Stomach (tissue), 9 donors: Measurements from ENCODE around the gene HEBP2. TPM values are rescaled to one million over a fixed set of nuclear protein-coding genes. Genes with fewer than 3 reads are reported as not detected.

ENCODE experiments used
- DNase-seq, 2 donors: peaks; one replicate each; pipeline versions ENCODE4 v3.0.0 to v3.0.0-alpha.2; 2013 to 2019
- H3K27ac ChIP-seq, 5 donors: fragments of 200-600 bp in 4 of 5; sonication (generic) in 4 of 5; one replicate each; pipeline ENCODE4 v1.5.1; 2013 to 2019; ENCODE audit warnings: mild to moderate bottlenecking in 1 of 5, moderate library complexity in 1 of 5
- H3K27me3 ChIP-seq, 3 donors: fragments of 200-600 bp; sonication (generic); one replicate each; pipeline ENCODE4 v1.5.1; 2017 to 2019; ENCODE audit warnings: mixed run types in 1 of 3
- H3K36me3 ChIP-seq, 4 donors: fragments of 200-600 bp; sonication (generic); 1 replicate in 3 of 4; 2 replicates in 1 of 4; pipeline ENCODE4 v1.5.1; 2016 to 2019
- H3K4me1 ChIP-seq, 4 donors: fragments of 200-600 bp; sonication (generic); one replicate each; pipeline ENCODE4 v1.5.1; 2016 to 2019
- H3K4me3 ChIP-seq, 4 donors: fragments of 200-600 bp; sonication (generic) in 3 of 4; one replicate each; pipeline ENCODE4 v1.5.1; 2016 to 2019; ENCODE audit warnings: mild to moderate bottlenecking in 1 of 4
- H3K9me3 ChIP-seq, 4 donors: fragments of 200-600 bp; sonication (generic); one replicate each; pipeline ENCODE4 v1.5.1; 2016 to 2019
- EP300 ChIP-seq: sonication (generic); formaldehyde crosslinking; IDR thresholded peaks from one replicate; pipeline ENCODE4 v1.6.1; 2017; ENCODE audit warnings: antibody characterized with exemption
- POLR2A ChIP-seq, 4 donors: fragments of 450-650 bp; IDR thresholded peaks; one replicate each; pipeline ENCODE4 v1.6.1; 2016; ENCODE audit warnings: antibody characterized with exemption in 4 of 4, control low read depth in 2 of 4, mild to moderate bottlenecking in 1 of 4, moderate library complexity in 1 of 4
- POLR2AphosphoS5 ChIP-seq, 3 donors: sonication (generic); formaldehyde crosslinking; IDR thresholded peaks; one replicate each; pipeline ENCODE4 v1.6.1; 2016; ENCODE audit warnings: antibody characterized with exemption in 3 of 3
- WGBS, 5 donors: extraction: QIAGEN DNeasy Blood & Tissue Kit in 3 of 5; methylation state at CpG; one replicate each; pipeline versions ENCODE4 v1.1.5 to v1.1.7; 2013 to 2018; 5-methylcytosine and 5-hydroxymethylcytosine counted together
- intact Hi-C: fragments of 100-400 bp; cut with DNase I; formaldehyde crosslinking; loops from one replicate; pipeline ENCODE4 v1.15.1; 2023; ENCODE audit warnings: low total_unique reads
- polyA plus RNA-seq, 3 donors: library from polyadenylated mRNA; stranded (reverse); fragments of 200-250 nt; gene quantifications; one replicate each; pipeline ENCODE4 v1.2.3, GENCODE V29; 2013
- total RNA-seq, 5 donors: library from RNA; depleted of rRNA; stranded (reverse); fragments of >200 nt; gene quantifications; one replicate each; pipeline versions ENCODE4 v1.1.0 to v1.2.3, GENCODE V29; 2014 to 2016
- TF ChIP-seq, protein P1 (sequence below), 7 experiments: fragments of 450-650 bp in 4 of 7; fragments of 200-600 bp in 3 of 7; sonication (generic) in 3 of 7; IDR thresholded peaks; one replicate each; pipeline ENCODE4 v1.5.1; 2016 to 2019; ENCODE audit warnings: antibody characterized with exemption in 7 of 7, control low read depth in 2 of 7, mild to moderate bottlenecking in 1 of 7
- donor health status: healthy with polysubstance abuse.
- donor health status: Bipolar disorder and iron deficiency.
- donor health status: healthy.

The HEBP2 gene
- total and polyA plus RNA-seq, 8 donors = 9.9 to 351 (median 48.4) TPM

DNA sequence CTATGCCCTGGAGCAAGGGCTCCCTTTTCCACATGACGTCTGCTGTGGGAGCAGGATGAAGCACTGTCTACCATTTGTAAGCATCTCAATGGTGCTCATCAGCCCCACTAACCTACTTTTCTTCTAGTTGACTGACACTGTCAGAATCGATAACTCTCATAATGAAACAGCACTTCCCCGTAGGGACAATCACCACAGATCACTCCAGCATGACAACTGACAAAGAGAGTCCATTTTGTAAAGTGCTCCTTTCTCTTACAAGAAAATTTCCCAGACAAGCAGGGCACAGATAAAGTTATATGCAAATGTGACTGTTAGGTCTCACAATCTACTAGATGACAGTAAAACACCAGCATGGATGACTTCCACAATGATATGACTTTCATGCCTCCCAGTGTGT, 46.4 kb downstream of the HEBP2 start:
- Histone ChIP-seq H3K9me3 (no peaks in the 10 kb centered on the region), H3K27me3 (no peaks in the 10 kb centered on the region), H3K36me3 (no peaks in the 10 kb centered on the region), H3K4me1 (peaks cover 0 to 11% (median 8%) of the 10 kb centered on the region in 4 donors), H3K27ac (no peak overlapping the region), H3K4me3 (no peak overlapping the region)
- 78 to 85% (median 80%) methylated on average over 3 of the region's 3 CpGs for WGBS, 5 donors
- TF ChIP-seq EP300 = no peak
- TF ChIP-seq POLR2AphosphoS5 (IDR thresholded peaks at IDR 0.05) = no peak
- TF ChIP-seq POLR2A (IDR thresholded peaks at IDR 0.05) = no peak
- TF ChIP-seq, protein P1, sequence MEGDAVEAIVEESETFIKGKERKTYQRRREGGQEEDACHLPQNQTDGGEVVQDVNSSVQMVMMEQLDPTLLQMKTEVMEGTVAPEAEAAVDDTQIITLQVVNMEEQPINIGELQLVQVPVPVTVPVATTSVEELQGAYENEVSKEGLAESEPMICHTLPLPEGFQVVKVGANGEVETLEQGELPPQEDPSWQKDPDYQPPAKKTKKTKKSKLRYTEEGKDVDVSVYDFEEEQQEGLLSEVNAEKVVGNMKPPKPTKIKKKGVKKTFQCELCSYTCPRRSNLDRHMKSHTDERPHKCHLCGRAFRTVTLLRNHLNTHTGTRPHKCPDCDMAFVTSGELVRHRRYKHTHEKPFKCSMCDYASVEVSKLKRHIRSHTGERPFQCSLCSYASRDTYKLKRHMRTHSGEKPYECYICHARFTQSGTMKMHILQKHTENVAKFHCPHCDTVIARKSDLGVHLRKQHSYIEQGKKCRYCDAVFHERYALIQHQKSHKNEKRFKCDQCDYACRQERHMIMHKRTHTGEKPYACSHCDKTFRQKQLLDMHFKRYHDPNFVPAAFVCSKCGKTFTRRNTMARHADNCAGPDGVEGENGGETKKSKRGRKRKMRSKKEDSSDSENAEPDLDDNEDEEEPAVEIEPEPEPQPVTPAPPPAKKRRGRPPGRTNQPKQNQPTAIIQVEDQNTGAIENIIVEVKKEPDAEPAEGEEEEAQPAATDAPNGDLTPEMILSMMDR (IDR thresholded peaks at IDR 0.05) = no peak
- intact Hi-C loops = no loop called here
- DNase-seq = no peak

DNA sequence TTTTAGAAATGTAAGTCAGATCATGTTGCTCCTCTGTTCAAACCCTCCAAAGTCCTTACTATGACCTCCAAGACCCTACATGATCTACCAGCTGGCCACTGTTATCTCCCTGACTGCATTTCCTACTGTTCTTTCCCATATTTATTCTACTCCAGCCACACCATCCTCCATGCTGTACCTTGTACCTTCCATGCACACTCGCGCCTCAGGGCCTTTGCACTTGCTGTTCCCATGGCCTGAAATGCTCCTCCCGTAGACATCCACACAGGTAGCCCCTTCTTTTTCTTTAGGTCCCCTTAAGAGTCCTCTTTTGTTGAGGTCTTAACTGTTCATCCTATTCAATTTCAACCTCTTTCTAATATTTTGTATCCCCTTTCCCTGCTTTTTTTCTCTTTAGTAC, 47.0 kb downstream of the HEBP2 start:
- WGBS, 5 donors = 93 to 99% (median 98%) methylated on average over 3 of the region's 3 CpGs

DNA sequence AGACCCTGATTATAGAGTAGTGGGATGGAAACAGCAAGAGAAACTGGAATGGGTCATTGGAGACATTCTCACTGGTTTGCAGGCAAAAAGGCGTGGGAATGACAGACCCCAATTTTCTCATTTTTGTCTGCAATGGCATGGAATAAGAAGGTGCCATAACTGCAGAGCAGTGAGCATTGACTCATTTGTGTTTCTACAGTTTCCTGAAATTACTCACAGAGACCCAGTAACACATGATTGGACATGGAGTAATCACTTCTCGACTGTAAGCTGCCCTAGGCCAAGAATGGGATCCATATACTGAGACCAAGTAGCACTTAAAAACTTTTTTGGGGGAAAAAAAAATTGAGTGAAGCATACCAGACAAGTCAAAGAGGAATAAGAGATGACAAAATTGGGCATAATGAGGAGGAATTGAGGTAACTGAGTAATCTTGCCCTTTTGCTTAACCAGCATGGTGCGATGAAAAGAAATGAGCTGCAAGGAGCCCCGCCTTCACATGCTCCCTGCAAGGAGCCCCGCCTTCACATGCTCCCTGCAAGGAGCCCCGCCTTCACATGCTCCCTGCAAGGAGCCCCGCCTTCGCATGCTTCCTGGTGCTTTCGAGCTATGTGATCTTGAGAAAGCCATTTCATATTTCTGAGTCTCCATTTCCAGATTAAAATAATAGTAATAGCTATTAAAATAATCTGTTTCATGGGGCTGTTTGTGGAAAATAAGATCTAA, 51.1 kb downstream of the HEBP2 start:
- no peaks in the 10 kb centered on the region for H3K36me3 ChIP-seq
- H3K27ac ChIP-seq = peak overlapping the region in 4 of 5 donors; percentile 50 to 78 (median 74)
- intact Hi-C loops = no loop called here
- WGBS, 5 donors = 32 to 65% (median 43%) methylated on average over 9 of the region's 9 CpGs
- no peaks in the 10 kb centered on the region for H3K9me3 ChIP-seq
- H3K27me3 ChIP-seq = no peaks in the 10 kb centered on the region
- peak overlapping the region in 2 of 4 donors; percentile 7 to 27 for H3K4me3 ChIP-seq
- H3K4me1 ChIP-seq = peaks cover 7 to 22% (median 15%) of the 10 kb centered on the region in 4 donors
- TF ChIP-seq, protein P1 (IDR thresholded peaks at IDR 0.05) = no peak
- no peak for TF ChIP-seq EP300
- TF ChIP-seq POLR2AphosphoS5 (IDR thresholded peaks at IDR 0.05) = no peak
- no peak for TF ChIP-seq POLR2A (IDR thresholded peaks at IDR 0.05)
- DNase-seq = peak; percentile 72 to 83

More for the DNA sequence above, 47.0 kb downstream of the HEBP2 start:
- TF ChIP-seq POLR2A (IDR thresholded peaks at IDR 0.05) (no peak), EP300 (no peak), POLR2AphosphoS5 (IDR thresholded peaks at IDR 0.05) (no peak)
- TF ChIP-seq, protein P1 (IDR thresholded peaks at IDR 0.05) = no peak
- Histone ChIP-seq H3K36me3 (no peaks in the 10 kb centered on the region), H3K27ac (peak overlapping the region in 1 of 5 donors; percentile 10), H3K4me3 (no peak overlapping the region), H3K9me3 (no peaks in the 10 kb centered on the region), H3K27me3 (no peaks in the 10 kb centered on the region), H3K4me1 (peaks cover 3 to 14% (median 12%) of the 10 kb centered on the region in 4 donors)
- DNase-seq = no peak
- intact Hi-C loops = no loop called here

DNA sequence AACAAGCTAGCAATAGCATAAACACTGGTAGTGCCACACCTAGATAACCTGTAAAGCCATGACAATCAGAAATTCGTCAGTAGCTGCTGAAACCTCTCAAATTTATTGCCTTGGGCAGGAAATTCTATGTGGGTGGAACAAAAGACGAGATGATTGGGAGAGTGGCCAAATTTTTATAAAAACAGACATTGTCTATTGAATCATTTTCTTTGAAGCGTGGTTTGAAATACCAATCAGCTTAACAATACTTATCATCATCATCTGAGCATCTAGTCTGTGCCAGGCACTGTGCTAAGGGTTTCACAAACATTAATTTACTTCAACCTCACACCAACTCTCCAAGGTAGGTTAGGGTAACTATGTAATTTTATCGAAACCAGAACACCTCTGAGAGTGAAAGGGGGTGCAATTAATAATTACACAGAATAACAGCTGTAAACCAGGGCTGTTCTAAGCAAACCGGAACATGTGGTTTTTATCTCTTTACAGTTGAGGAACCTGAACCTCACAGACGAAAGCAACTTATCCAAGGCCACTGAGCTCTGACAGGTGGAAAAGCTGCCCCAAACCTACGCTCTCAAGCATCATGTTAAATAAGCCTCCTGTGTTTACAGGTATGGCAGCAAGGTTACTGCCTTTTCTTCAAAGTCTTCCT, 51.9 kb downstream of the HEBP2 start:
- intact Hi-C loops = no loop called here
- H3K27ac ChIP-seq = peak overlapping the region; percentile 50 to 78 (median 74)
- H3K4me3 ChIP-seq = peak overlapping the region in 2 of 4 donors; percentile 7 to 27

More for the DNA sequence above, 51.9 kb downstream of the HEBP2 start:
- Histone ChIP-seq H3K36me3 (no peaks in the 10 kb centered on the region), H3K4me1 (peaks cover 7 to 22% (median 12%) of the 10 kb centered on the region in 4 donors), H3K9me3 (no peaks in the 10 kb centered on the region), H3K27me3 (no peaks in the 10 kb centered on the region)
- peak in 1 of 2 donors; percentile 43 for DNase-seq
- 24 to 44% (median 31%) methylated on average over 7 of the region's 7 CpGs for WGBS, 5 donors
- TF ChIP-seq POLR2AphosphoS5 (IDR thresholded peaks at IDR 0.05) = no peak
- no peak for TF ChIP-seq POLR2A (IDR thresholded peaks at IDR 0.05)
- no peak for TF ChIP-seq EP300
- TF ChIP-seq, protein P1 (IDR thresholded peaks at IDR 0.05) = no peak
